8988T (cell line): Measurements from ENCODE around the gene DNMT3A.
A peak's percentile ranks its signal among the peaks of the same experiment; 100 is the strongest.

Experiments
- DNase-seq: peaks from one replicate; pipeline ENCODE4 v3.0.0; 2011

Gene DNMT3A

DNA sequence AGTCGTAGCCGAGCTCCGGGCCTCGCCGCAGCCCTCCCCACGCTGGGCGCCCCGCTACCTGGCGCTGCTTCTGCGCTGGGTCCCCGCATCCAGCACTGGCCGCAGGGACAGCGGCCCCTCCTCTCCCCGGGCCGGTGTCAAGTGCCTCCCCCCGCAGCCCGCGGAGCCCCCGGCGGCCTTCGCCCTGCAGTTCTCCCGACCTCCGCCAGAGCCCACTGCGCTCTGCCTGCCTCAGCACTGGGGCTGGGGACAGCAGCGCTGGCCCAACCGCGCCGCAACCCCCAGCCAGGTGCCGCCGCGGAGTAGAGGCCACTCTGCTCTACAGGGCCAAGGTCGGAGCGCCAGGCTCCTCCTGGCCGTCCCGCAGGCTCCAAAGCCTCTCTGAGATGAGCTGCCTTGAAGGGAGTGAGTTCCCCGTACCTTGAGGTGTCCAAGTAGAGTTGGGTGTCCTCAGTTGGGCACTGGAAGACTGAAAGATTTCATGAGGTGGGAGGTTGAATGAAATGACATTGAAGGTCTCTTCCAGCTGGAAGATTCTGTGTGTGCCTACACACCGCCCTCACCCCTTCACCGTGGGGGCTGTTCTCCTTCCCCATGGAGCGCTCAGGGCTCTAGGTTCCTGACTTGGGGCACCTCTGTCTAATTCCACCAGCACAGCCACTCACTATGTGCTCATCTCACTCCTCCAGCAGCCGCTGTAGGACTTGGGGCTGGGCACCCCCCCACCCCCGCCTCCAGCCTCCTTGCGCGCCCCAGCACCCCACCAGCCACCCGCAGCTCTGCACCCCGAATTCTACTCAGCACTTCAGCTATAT lies 854 bp upstream of the DNMT3A start:
- peak; percentile 97 for DNase-seq

DNA sequence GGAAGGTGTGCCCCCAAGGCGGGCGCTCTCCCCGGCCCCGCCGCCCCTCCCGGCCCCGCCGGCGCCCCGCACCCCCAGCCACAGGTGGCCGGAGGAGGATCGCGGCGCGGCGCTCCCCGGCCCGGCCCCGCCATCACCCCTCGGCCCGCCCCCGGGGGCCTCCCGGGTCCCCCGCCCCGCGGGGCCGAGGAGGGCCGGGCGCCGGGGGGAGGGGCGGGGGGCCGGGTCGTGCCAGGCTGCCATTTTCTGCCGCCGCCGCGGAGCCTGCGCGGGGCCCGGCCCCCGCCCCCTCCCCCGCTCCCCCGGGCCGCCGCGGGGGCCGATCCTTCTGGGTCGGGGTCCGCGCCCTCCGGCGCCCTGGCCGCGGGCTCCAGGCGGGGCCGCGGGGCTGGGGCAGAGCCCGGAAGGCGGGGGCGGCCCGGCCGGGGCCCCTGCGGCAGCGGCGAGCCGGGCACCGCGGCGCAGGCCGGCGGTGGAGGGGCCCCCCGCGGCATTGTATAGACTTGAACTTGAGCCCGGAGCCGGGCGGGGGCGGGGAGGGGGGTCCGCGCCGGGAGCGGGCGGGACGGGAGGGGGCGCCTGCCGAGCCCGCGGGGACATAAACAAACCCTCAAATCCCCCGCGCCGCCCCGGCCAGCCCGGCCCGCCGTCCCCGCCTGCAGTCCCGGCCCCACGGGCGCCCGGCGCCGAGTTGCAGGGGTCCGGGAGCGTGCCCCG lies 556 bp downstream of the DNMT3A start:
- DNase-seq: peak; percentile 70

DNA sequence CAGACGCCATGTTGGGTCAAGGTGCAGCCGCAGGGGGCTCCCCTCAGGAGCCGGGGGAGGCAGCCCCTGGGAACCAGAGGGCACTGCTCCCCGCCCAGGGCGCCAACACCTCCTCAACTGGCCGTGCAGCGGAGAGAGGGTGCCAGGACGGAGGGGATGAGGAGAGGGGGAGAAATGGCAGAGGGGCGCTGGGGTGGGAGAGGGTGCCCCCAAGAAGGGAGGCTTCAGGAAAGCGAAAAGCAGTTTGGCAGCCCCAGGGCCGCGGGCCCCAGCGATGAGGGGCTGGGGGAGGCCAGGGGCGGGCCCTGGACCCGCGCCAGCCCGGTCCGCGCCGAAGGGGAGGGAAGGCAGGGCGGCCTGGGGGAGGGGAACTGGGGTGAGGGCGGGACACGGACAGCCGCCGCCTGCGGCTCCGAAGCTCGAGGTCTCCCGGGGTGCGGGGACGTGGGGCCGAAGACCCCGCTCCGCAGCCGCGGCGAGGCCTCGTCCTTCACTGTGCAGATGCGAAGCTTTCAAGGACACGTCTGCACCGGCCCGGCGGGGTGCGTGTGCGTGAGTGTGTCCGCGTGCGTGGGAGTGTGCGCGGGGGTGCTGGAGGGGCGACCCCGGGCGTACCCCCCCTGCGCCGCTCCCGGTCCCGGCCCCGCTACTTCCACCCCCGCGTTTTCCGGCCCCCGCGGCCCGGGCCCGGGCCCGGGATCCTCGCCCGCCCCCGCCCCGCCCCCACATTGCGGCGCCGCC lies 1.4 kb downstream of the DNMT3A start:
- DNase-seq: no peak

DNA sequence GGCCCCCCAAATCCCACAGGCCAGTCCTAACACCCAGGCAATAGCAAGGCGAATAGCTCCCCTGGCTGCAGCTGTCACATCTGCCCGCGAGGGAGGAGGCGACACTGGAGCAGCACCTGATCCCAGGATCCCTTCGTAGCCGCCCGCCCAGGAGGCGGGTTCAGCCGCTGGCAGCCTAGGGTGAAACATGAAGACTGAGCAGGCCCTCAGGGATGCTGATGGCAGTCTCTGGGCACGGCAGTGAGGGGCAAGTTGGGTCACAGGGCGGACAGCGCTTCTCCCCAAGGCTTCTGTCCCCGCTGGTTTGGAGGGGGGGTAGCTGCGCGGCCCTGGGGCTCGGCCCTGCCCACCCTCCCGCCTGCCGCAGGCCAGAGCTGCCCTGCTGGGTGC lies 1.9 kb downstream of the DNMT3A start:
- no peak for DNase-seq

DNA sequence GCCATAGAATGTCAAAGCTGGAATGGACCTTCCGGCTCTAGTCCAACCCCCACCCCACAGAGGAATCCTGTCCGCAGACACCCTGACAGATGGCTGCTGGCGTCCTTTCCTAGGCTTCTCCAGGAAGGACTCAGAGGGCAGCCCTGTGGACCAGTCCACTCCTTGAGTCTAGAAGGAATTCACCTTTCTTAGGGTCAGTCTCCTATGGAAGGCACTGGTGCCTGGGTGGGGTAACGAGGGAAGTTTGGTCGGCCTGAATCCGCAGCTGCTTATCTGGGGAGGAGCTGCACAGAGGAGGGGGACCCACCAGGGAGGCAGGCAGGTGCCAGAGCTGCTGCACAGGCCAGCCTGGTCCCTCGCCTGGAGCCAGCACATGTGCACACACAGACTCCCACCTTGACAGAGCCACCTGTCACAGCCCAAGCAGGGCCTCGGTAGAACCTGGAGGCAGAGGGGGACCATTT lies 2.5 kb downstream of the DNMT3A start:
- DNase-seq: no peak

DNA sequence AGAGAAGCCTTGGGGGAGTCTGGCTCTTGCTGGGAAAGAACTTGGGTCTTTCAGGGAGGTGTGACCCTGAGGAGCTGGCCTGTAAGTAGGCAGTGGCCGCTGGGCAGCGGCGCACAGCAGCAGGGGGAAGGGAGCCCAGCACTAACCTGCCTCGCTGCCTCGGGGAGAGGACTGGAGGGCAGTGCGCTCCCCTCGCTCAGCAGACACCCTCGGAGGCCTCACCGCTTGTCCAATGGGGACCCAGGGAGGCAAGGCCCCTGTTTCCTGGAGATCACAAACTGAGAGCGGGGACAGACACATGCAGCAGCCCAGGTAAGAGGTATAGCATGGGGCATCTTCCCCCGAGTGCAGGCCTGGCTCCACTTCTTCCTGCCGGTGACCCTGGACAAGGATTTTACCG lies 3.3 kb downstream of the DNMT3A start:
- no peak for DNase-seq

DNA sequence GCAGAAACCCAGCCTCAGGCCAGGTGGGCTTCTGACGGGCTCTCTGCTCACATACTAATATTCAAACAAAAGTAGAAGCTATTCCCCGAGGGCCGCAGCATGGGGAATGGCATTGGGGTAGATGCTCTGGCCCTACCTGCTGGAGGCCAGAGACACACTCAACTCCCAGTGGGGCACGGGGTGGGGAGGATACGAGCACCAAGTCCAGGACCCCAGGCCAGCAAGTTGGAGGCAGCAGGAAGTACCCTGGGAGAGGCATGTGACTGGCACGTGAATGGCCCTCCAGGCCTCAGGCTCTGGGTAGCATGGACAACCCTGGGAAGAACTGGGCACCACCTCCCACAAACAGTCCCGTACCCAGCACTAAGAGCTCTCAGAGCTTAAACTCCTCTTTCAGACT lies 3.8 kb downstream of the DNMT3A start:
- DNase-seq: no peak

DNA sequence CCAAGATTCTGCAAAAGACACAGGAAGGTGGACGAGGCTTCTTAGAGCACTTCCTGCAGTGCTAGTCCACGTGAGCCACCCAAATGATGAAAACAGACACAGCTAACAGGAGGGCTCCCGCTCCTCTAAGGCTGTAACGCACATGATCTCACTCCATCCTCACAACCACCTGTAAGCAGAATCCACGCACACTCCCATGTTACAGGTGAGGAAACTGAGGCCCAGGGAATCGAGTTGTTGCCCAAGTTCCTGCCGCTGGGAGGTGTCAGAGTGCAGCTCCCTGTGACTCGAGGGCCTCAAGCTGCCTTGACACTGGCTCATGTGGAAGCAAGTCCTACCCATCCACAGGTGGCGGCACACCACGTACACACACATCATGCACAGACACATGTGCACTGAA lies 4.4 kb downstream of the DNMT3A start:
- DNase-seq: no peak

DNA sequence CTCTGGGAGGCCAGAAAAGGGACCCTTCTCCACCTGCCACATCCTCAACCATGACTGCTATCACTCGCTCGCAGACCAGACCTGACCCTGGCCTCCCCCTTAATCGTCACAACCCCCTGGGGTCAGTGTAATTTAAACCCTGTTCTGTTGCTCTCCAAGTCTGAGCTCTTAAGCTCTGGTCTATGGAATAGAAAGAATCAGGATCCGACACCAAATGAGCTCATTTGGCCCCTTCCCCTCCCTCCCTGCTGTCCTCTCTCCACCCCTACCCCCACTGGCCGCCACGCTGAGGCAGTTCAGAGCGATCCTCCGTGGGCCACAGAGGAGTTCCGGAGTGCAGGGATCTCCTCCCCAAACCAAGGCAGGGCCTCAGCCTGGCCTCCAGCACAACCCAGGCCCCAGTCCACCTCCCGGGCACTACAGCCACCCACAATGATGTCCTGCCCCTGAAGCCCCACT lies 5.3 kb downstream of the DNMT3A start:
- DNase-seq: no peak

DNA sequence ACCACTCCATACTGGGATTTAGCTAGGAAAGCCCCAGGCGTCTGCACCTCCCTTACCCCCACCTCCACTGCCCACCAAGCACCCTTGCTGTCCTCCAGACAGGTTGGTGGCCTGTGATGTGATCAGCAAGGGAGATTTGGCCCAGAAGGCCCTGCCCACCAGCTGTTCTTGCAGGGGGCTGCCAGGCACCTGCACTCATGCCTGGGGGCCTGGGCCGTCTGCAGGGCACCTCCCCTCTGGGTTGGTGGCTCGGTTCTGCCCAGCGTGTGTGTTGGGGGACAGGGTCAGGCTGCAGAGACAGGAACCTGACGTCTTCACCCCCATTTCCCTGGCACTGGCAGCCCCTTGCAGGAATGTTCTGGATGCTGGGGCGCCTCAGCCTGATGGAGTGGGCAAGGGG lies 5.8 kb downstream of the DNMT3A start:
- DNase-seq: no peak

DNA sequence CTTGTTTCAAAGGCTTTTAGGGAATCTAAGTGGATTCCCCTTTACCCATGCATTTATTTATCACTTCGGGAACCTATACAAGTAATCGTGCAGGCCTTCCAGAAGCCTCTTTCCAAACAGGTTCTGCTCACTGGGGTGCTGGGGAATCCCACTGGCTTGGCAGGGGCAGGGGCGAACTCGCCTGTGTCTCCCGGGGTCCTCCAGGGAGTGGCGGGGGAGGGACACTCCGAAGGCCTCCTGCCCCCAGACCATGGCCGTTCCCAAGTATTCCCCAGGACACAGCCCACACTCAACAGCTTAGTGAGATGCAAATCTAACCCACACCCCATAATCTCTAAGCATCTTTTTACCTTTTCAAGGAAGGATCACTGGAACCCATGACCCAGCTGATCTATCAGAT lies 6.5 kb downstream of the DNMT3A start:
- no peak for DNase-seq

DNA sequence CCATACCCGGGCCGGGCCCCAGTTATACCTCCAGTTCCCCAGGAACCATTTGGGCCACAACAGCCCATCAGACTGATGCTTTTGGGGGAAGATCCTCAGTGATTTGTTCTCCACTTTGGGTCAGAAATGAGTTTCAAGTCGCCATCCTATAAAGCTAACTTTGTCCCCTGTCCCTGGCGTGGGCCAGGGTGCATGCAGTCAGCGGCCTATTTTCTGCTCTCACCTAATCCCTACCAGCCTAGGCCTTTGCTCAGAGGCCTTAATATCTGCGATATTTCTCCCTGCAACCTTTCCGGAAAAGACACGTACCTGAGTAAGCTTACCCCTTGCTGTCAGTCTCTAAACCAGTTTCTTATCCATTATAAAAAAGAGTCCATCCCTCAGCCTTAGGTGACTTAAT lies 7.2 kb downstream of the DNMT3A start:
- DNase-seq: no peak

DNA sequence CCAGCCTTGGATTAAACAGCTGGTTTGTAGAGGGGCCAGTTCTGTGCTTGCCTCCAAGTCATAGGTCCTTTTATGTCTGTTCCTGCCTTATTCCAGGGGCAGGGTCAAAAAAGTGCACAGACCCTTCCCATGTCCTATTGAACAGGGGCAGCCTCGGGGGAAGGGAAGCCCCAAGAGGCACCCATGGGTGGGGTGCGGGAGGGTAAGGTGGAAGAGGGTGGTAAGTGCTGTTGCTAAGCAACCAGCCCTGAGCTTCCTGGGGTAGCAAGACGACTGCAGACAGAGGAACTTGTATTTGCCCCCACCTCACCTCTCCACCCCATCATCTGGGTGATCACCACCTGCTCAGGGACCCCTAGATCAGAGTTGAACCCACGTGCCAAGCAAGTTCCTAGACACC lies 7.7 kb downstream of the DNMT3A start:
- no peak for DNase-seq

DNA sequence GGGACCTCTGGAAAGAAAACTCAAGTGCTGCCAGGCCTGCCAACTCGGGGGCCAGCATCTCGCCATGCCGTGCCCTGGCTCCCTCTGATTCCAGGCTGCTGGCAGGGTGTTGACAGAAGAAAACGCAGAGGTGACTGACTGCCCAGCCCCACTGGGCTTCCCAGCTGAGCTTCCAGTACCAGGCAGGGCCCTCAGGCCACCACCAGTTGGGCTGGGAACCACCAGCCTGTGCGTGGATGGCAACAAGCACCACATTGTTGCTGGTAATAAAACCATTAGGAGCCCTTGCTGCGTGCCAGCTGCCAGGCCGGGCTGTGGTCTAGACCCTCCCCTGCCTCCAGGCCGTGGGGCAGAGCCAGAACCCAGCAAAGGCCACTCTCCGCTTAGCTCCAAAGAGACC lies 9.2 kb downstream of the DNMT3A start:
- no peak for DNase-seq

DNA sequence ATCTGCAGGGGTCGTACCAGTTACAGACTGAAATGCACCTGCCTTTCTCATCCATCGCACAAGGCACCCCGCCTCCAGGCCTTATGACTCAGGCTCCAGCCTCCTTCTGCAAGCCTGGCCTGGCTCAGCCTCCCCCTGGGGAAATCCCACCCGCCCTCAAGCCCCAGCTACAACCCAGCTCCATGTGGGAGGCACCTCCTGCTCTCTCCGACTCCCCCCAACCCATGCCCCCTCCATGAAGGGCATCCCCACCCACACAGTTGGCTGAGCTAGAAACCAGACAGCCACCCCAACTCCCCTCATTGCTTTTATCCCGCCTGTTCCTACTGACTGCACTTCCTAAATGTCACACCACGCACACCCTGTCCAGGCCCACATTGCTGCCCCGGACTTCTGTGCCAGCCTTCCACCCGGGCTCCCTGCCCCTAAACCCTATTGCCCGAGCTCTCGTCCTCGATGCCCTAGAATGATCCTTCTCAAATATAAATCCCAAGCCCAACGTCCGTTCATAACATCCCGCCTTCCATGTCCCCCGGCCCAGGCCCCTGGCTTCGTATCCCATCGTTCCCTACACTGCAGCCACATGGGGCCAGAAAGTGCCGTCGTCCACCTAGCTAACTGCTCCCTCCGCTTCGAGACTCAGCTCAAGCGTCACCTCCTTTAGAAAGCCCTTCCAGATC lies 9.9 kb downstream of the DNMT3A start:
- DNase-seq: no peak

DNA sequence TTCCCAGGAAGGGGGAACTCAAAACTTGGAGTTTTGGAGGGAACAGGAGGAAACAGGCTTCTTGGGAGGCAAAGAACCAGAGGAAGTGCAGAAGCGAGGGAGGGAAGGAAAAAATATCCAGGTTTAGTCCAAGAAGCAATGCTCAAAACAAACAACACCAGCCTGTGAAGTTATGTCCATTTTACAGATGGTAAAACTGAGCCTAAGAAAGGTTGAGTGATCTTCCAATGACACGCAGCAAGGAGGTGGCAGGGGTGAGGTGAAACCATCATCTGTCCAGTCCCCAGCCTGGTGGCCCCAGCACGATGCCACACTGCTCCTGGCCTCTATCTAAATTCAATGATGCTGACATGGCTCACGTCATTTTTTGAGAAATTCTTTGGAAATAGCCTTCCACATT lies 10.8 kb downstream of the DNMT3A start:
- DNase-seq: no peak

DNA sequence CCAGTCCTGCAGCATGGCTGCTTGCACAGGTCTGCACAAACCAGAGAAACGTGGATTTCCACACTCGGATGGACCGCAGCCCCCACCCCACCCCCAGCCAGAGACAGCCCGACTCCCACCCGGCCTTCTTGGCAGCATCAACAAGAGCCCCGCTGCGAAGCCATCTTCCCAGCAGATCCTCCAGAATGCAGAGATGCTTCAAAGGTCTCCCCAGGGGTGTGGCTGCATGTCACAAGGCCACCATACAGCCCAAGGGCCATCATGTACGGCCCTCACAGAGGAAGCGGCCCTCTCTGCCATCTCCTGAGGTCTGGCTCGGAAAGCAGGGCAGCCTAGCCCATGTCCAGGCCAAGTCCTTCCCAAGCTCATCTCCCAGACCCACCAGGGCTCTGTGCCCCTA lies 11.5 kb downstream of the DNMT3A start:
- no peak for DNase-seq

DNA sequence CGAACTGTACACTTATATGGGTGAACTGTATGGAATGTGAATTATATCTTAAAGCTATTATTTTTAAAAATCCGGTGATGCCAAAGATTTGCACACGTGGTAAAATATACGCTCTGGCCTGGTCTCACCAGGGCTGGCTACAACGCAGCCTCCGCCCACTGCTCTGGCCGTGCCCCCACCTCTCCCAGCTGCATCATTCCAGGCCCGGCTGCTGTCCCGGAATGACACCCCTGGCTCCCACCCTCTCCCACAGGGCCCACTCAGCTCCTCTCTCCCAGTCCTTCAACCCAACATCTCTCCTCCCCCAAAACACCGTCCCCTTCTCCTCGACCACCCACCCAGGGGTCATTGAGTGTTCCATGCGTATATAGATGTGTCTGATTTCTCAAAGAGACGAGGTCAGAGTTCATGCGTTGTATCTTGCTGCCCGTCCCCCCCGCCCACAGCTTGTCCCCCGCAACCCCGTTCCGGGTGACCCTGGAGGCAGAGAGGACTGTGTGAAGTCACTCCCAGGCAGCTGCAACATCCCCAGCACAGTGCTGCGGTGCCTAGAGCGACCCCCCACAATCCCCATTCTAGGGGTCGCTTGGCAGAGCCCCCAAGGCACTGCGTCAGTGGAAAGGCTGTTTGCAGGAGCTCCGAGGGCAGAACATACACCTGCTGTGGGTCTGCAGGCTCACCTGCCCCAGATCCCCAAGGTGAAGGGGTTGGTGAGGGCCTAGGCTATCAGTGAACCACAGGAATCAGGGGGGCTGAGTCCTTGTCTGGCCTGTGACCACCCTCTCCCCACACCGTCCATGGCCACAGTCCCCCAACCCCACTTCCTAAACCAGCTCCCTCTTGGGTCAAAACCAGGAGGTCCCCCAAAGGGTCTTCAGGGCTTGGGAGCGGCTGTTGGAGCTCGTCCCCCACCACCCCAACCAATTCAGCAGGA lies 13.3 kb downstream of the DNMT3A start:
- DNase-seq: no peak

DNA sequence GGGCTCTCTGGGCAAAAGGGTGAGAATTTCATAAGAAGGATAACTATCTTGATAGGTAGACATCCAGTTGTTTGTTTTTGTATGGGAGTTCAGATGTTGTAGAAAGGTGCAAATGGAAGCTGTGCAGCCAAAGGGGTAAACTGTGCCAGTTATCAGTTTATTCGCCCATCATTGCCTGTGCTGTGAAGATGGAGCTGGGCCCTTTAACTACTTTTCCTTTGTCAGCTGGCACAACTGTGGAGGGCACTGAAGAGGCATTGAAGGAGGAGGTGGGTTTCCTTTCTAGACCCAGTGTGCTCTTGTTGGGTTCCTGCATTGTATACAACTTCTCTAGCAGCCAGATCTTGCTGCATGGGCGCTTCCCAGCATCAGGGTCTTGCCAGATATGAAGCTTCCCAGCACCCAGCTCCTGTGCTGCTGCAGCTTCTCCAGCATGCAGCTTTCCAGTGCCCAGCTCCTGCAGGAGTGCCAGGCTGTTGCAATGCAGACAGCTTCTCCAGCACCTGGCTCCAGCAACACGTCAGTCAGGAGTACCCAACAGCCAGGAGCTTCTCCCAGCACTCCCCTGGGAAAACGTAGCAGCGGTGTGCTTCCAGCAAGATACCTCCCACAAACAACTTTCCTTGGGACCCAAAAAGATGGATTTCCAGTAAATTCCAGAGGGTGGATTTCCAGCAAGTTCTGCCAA lies 15.3 kb downstream of the DNMT3A start:
- DNase-seq: no peak

DNA sequence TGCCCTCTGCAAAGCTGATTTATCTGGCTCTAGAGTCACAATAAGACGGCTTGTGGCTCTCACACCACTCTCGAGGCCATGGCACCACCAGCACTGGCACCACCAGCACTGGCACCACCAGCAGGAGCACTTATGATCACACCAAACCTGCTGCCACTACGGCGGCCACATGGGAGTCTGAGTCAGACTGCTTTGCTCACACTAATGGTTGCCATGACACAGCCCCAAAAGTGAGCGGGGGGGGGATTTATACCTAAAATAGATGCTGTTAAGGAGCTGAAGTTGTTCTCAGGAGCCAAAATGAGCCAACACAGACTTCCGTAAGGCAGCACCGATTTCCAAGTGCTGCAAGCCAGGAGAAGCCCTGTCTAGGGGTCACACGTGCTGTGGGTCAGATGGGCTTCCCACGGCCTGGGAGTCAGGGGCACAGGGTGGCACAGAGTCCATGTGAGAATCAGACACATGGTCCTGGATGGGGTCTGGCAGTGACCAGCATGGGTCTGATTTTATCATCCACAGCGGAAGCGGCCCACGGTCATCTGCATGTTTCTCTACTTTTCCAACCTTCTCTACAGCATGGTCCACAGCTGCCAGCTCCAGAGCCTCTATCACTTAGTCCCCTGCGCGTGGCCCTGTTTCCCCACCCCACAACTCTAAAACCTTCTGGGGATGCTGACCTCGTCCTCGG lies 16.7 kb downstream of the DNMT3A start:
- no peak for DNase-seq

DNA sequence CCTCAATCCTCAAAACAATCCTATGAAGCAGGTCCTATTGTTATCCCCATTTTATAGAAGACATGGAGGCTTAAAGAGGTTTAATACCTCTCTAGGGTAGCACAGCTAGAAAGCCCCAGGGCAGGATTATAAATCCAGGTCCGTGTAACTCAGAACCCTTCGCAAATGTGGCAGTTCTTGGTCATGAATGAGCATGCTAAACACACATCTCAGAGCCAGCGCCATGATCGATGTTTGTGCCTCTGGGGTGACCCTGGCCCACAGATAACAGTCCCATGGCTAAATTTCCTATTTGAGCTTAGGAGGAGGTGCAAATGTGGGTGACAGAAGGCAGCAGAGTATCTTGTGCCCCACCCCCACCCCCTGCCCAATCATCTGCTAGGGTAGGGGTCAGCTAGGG lies 17.5 kb downstream of the DNMT3A start:
- no peak for DNase-seq
